HepG2 (cell line): ENCODE data around the gene S100A6. TPM values are rescaled to one million over a fixed set of nuclear protein-coding genes. Genes with fewer than 3 reads are reported as not detected.

Experiments used
- ATAC-seq: fragments of 200-7000 bp; cut with Tn5 transposase; 3 replicates; pipeline ENCODE4 v1.9.1; 2020; ENCODE audit warnings: mild to moderate bottlenecking, moderate library complexity
- BruUV-seq: library from RNA; stranded (reverse); fragments of 400-500 nt; replicated peaks from 2 replicates; lab custom pipeline; 2021; lab: Mats Ljungman, UMichigan
- CTCF ChIA-PET: fragments of 300-600 bp; formaldehyde crosslinking; extraction: SDS; loops from one replicate; lab custom pipeline; 2021; ENCODE audit warnings: low total read pairs, inconsistent platforms, low intra/inter-chr PET ratio; lab: Yijun Ruan, JAX
- POLR2A ChIA-PET: fragments of 350-600 bp; sonication (Branson Sonifier 250); formaldehyde crosslinking; loops from one replicate; lab custom pipeline; 2020; ENCODE audit warnings: antibody characterized with exemption, inconsistent platforms; lab: Yijun Ruan, JAX
- DNase-seq: peaks from one replicate; pipeline ENCODE4 v3.0.0-alpha.2; 2015; ENCODE audit warnings: low spot score
- FAIRE-seq: peaks from 3 replicates; lab custom pipeline; 2011; peaks lifted over from hg19 to GRCh38; lab: Jason Lieb, UNC
- H2AFZ ChIP-seq: one replicate; pipeline ENCODE4 v1.6.1; 2011; ENCODE audit warnings: low read length, inconsistent platforms
- H3K27ac ChIP-seq: fragments of 300-600 bp; 3 replicates; pipeline ENCODE4 v1.8.0; 2011; ENCODE audit warnings: mixed run types, mild to moderate bottlenecking, mixed read lengths, low read length, inconsistent platforms; ENCODE audit not compliant: insufficient read depth; ENCODE audit errors: extremely low read length
- H3K27me3 ChIP-seq, 2 experiments: fragments of 200-600 bp in 1 of 2; 2 replicates in 1 of 2; 3 replicates in 1 of 2; pipeline versions ENCODE4 v1.6.0 to v1.8.0; 2011; ENCODE audit warnings: low read length in 2 of 2, mild to moderate bottlenecking in 2 of 2, moderate library complexity in 2 of 2, inconsistent platforms in 1 of 2; ENCODE audit not compliant: insufficient read depth in 2 of 2, control insufficient read depth in 1 of 2
- H3K36me3 ChIP-seq, 2 experiments: fragments of 200-600 bp in 1 of 2; replicated peaks in 1 of 2; 2 replicates in 1 of 2; 3 replicates in 1 of 2; pipeline versions ENCODE4 v1.5.1 to v1.8.0; 2011; ENCODE audit warnings: low read length in 2 of 2, inconsistent platforms in 1 of 2; ENCODE audit not compliant: insufficient read depth in 2 of 2, control insufficient read depth in 1 of 2
- H3K4me1 ChIP-seq: 2 replicates; pipeline ENCODE4 v1.5.1; 2012; ENCODE audit warnings: low read length, inconsistent platforms; ENCODE audit not compliant: insufficient read depth
- H3K4me2 ChIP-seq: 2 replicates; pipeline ENCODE4 v1.6.0; 2011; ENCODE audit warnings: low read depth, low read length, inconsistent platforms
- H3K4me3 ChIP-seq, 3 experiments: fragments of 200-600 bp in 1 of 3; sonication (generic), shearing (Covaris generic) in 1 of 3; replicated peaks in 1 of 3; 2 replicates each; pipeline ENCODE4 v1.5.1; 2011 to 2016; ENCODE audit warnings: low read length in 3 of 3, inconsistent platforms in 2 of 3, low read depth in 2 of 3, mild to moderate bottlenecking in 2 of 3, control low read depth in 1 of 3, mixed read lengths in 1 of 3; ENCODE audit not compliant: insufficient read depth in 1 of 3
- H3K79me2 ChIP-seq: one replicate; pipeline ENCODE4 v1.6.1; 2011; ENCODE audit warnings: low read length, inconsistent platforms; ENCODE audit not compliant: insufficient read depth
- H3K9ac ChIP-seq: 2 replicates; pipeline ENCODE4 v1.6.0; 2011; ENCODE audit warnings: mild to moderate bottlenecking, low read depth, low read length, inconsistent platforms; ENCODE audit not compliant: insufficient read depth
- H3K9me3 ChIP-seq: 2 replicates; pipeline ENCODE4 v1.5.1; 2012; ENCODE audit warnings: mild to moderate bottlenecking, low read length
- H4K20me1 ChIP-seq: 2 replicates; pipeline ENCODE4 v1.6.0; 2011; ENCODE audit warnings: inconsistent platforms, mild to moderate bottlenecking, low read length, moderate library complexity; ENCODE audit not compliant: insufficient read depth
- ASH2L ChIP-seq: fragments of 300-600, 200-600 bp; sonication (generic); IDR thresholded peaks from 2 replicates; pipeline ENCODE4 v1.7.0; 2017; ENCODE audit warnings: low read depth, mild to moderate bottlenecking, moderate library complexity, mixed read lengths, low read length; ENCODE audit not compliant: insufficient read length
- ATF7 ChIP-seq, 2 experiments: fragments of 450-650 bp in 1 of 2; sonication (generic) in 1 of 2; formaldehyde crosslinking in 1 of 2; IDR thresholded peaks; 2 replicates each; pipeline versions ENCODE4 v1.4.0 to v1.6.1; 2016 to 2020; ENCODE audit warnings: antibody characterized with exemption in 1 of 2, mild to moderate bottlenecking in 1 of 2, missing genetic modification reagents in 1 of 2
- CBX5 ChIP-seq: sonication (generic); formaldehyde crosslinking; IDR thresholded peaks from 2 replicates; pipeline ENCODE4 v1.4.0; 2020; ENCODE audit warnings: missing genetic modification reagents, borderline replicate concordance
- ESRRA ChIP-seq: sonication (generic); formaldehyde crosslinking; IDR thresholded peaks from 2 replicates; pipeline ENCODE4 v1.5.1; 2020; ENCODE audit warnings: mild to moderate bottlenecking, low read depth, missing genetic modification reagents
- HCFC1 ChIP-seq: fragments of 150-350 bp; IDR thresholded peaks from 2 replicates; pipeline ENCODE4 v1.6.1; 2014; ENCODE audit warnings: low read depth, low read length
- HNF1B ChIP-seq: sonication (generic); formaldehyde crosslinking; IDR thresholded peaks from 2 replicates; pipeline ENCODE4 v1.5.1; 2020; ENCODE audit warnings: mild to moderate bottlenecking, moderate library complexity, missing genetic modification reagents
- NFIC ChIP-seq: IDR thresholded peaks from 2 replicates; pipeline ENCODE4 v1.6.1; 2012; ENCODE audit warnings: mild to moderate bottlenecking, low read length, inconsistent platforms
- RBFOX2 ChIP-seq: fragments of 200-400 bp; formaldehyde crosslinking; IDR thresholded peaks from 2 replicates; pipeline ENCODE4 v1.6.1; 2017; ENCODE audit warnings: low read depth, mild to moderate bottlenecking, low read length
- SMARCE1 ChIP-seq: fragments of 450-650 bp; IDR thresholded peaks from 2 replicates; pipeline ENCODE4 v1.6.1; 2017; ENCODE audit warnings: borderline replicate concordance
- XRCC5 ChIP-seq: fragments of 200-400 bp; formaldehyde crosslinking; optimal IDR thresholded peaks from 2 replicates; pipeline ENCODE3; 2017; ENCODE audit warnings: mild to moderate bottlenecking, low read length
- ZNF30 ChIP-seq: sonication (generic); formaldehyde crosslinking; IDR thresholded peaks from 2 replicates; pipeline ENCODE4 v1.5.0; 2020; ENCODE audit warnings: mild to moderate bottlenecking, missing genetic modification reagents
- ZNF761 ChIP-seq: sonication (generic); formaldehyde crosslinking; conservative IDR thresholded peaks from 2 replicates; pipeline ENCODE4 v1.4.0; 2020; ENCODE audit warnings: mild to moderate bottlenecking, missing genetic modification reagents
- ZNF780A ChIP-seq: sonication (generic); formaldehyde crosslinking; IDR thresholded peaks from 2 replicates; pipeline ENCODE4 v1.8.0; 2022; ENCODE audit warnings: mild to moderate bottlenecking, missing genetic modification reagents, moderate library complexity
- WGBS: methylation state at CpG from one replicate; pipeline ENCODE4 v1.1.6; 2017; ENCODE audit warnings: low lambda C conversion rate; 5-methylcytosine and 5-hydroxymethylcytosine counted together
- in situ Hi-C: cut with HindIII; loops from 2 replicates; pipeline ENCODE4 v1.10.0; 2017; ENCODE audit warnings: low pct_unique_long_range_greater_than_20kb; ENCODE audit not compliant: extremely low pct_ligation_motif_present
- intact Hi-C: fragments of 100-400 bp; cut with micrococcal nuclease; formaldehyde crosslinking; loops from one replicate; pipeline ENCODE4 v1.10.0; 2022; ENCODE audit not compliant: unreplicated experiment
- polyA plus RNA-seq, 8 experiments: library from polyadenylated mRNA; depleted of rRNA in 3 of 8; stranded (reverse) in 7 of 8; unstranded in 1 of 8; fragments of >200 nt; fragmentation: Illumina TruSeq in 4 of 8; extraction: Trizol in 4 of 8; gene quantifications; 2 replicates each; pipeline versions ENCODE4 v1.2.1 to v1.2.3, GENCODE V29; 2011 to 2016; ENCODE audit warnings: low read depth in 4 of 8, missing spikeins in 1 of 8, mixed read lengths in 1 of 8; ENCODE audit not compliant: insufficient read depth in 1 of 8
- total RNA-seq, 5 experiments: library from RNA; depleted of rRNA; stranded (reverse); fragments of >200 nt; fragmentation: Illumina TruSeq; extraction: Trizol; gene quantifications; 2 replicates each; pipeline ENCODE4 v1.2.3, GENCODE V29; 2016; ENCODE audit warnings: low read depth in 1 of 5

The S100A6 gene
- total and polyA plus RNA-seq, 2 of the 13 experiments (the other 11 are each of a cell fraction or from before 2014, with no cell fraction given) = 72.9 to 85.0 TPM

- Histone ChIP-seq H3K27me3 (no peaks in the 10 kb centered on the region), H3K4me2 (no peak overlapping the region), H4K20me1 (no peaks in the 10 kb centered on the region), H3K4me1 (peaks cover 38% of the 10 kb centered on the region)
- POLR2A ChIA-PET = interaction anchor here (1.8 to 3.1 kb wide), 2 partner anchors 11 to 30 kb away, joined by 4 to 49 read pairs; partner anchors contain the start of gene S100A6
- WGBS = 94% methylated on average over 3 of the region's 7 CpGs
- DNase-seq = no peak
- TF ChIP-seq ZNF780A (CRISPR knock-in tag) = no peak
- TF ChIP-seq RBFOX2 = no peak
- no peak for TF ChIP-seq HNF1B (CRISPR knock-in tag)
- no peak for TF ChIP-seq ZNF30 (CRISPR knock-in tag)
- TF ChIP-seq ZNF761 = no peak
- TF ChIP-seq ESRRA (CRISPR knock-in tag) = no peak
- TF ChIP-seq NFIC = no peak
- TF ChIP-seq CBX5 (CRISPR knock-in tag) = no peak
- TF ChIP-seq HCFC1 = no peak
- no peak for TF ChIP-seq XRCC5
- no peak for TF ChIP-seq ATF7 (IDR thresholded peaks at IDR 0.05)
- no peak for TF ChIP-seq ATF7 (CRISPR knock-in tag; IDR thresholded peaks at IDR 0.05)
- TF ChIP-seq ASH2L = no peak
- TF ChIP-seq SMARCE1 = no peak
- TF ChIP-seq, all 625 proteins: peak for 0
- H3K9ac ChIP-seq = no peak overlapping the region
- H3K79me2 ChIP-seq = no peaks in the 10 kb centered on the region
- no peak overlapping the region for H2AFZ ChIP-seq
- BruUV-seq = no TSS peak
- H3K27ac ChIP-seq = no peak overlapping the region
- no peak for ATAC-seq
- H3K4me3 ChIP-seq = no peak overlapping the region
- CTCF ChIA-PET = no interaction called here
- in situ Hi-C loops (no loop called here), intact Hi-C loops (no loop called here)
- FAIRE-seq = no peak
- H3K9me3 ChIP-seq = no peaks in the 10 kb centered on the region
- no peaks in the 10 kb centered on the region for H3K36me3 ChIP-seq
Observed at GRCh38 chr1:153563991-153564390, 28.2 kb upstream of the S100A6 start.
